ENCODE results near the gene IWS1.

The IWS1 gene

DNA sequence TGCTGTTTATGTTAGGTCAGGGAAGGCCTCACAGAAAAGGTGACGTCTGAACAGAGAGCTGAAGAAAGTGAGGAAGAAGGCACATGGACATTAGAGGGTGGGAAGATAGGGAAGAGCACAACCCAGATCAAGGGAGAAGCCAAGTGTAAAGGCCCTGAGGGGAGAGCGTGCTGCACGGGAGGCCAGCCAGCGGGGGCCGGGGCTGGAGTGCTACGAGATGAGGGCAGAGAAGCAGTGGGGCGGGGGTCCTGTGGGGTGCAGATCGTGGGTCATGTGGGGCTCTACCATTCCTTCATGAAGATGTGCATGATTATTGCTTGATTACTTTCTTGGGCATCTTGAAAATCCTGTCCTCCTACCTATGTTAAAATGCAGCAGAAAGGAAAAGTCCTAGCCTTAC, 57.2 kb downstream of the IWS1 start:
- no peak overlapping the region for H3K4me2 ChIP-seq (ENCODE audit: low read depth, low read length, poor library complexity, severe bottlenecking)
- no peak overlapping the region for H3K27ac ChIP-seq (ENCODE audit: low read depth, low read length)
- no peaks in the 10 kb centered on the region for H3K79me2 ChIP-seq (ENCODE audit: insufficient read depth, low read length)
- no peaks in the 10 kb centered on the region for H3K9me3 ChIP-seq (ENCODE audit: insufficient read depth, low read length)
- no peak overlapping the region for H3K9ac ChIP-seq (ENCODE audit: low read length)
- H3K4me3 ChIP-seq (ENCODE audit: insufficient read depth, low read length, poor library complexity, severe bottlenecking) = no peak overlapping the region
- H3K36me3 ChIP-seq (ENCODE audit: low read length) = no peaks in the 10 kb centered on the region
- no peaks in the 10 kb centered on the region for H3F3A ChIP-seq (ENCODE audit: insufficient read depth)
- TF ChIP-seq, protein P1, sequence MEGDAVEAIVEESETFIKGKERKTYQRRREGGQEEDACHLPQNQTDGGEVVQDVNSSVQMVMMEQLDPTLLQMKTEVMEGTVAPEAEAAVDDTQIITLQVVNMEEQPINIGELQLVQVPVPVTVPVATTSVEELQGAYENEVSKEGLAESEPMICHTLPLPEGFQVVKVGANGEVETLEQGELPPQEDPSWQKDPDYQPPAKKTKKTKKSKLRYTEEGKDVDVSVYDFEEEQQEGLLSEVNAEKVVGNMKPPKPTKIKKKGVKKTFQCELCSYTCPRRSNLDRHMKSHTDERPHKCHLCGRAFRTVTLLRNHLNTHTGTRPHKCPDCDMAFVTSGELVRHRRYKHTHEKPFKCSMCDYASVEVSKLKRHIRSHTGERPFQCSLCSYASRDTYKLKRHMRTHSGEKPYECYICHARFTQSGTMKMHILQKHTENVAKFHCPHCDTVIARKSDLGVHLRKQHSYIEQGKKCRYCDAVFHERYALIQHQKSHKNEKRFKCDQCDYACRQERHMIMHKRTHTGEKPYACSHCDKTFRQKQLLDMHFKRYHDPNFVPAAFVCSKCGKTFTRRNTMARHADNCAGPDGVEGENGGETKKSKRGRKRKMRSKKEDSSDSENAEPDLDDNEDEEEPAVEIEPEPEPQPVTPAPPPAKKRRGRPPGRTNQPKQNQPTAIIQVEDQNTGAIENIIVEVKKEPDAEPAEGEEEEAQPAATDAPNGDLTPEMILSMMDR (IDR thresholded peaks at IDR 0.05; ENCODE audit: insufficient read depth, low read length, poor library complexity, severe bottlenecking) = no peak
- TF ChIP-seq EZH2phosphoT487 (conservative IDR thresholded peaks at IDR 0.05; ENCODE audit: low read length) = no peak
- H3K27me3 ChIP-seq (ENCODE audit: low read length) = no peaks in the 10 kb centered on the region
- H4K20me1 ChIP-seq (ENCODE audit: low read depth, low read length) = no peaks in the 10 kb centered on the region
- H2AFZ ChIP-seq (ENCODE audit: low read depth, low read length, severe bottlenecking) = no peak overlapping the region
- no peaks in the 10 kb centered on the region for H3K9me2 ChIP-seq (replicated peaks; ENCODE audit: insufficient read depth, low read length)

DNA sequence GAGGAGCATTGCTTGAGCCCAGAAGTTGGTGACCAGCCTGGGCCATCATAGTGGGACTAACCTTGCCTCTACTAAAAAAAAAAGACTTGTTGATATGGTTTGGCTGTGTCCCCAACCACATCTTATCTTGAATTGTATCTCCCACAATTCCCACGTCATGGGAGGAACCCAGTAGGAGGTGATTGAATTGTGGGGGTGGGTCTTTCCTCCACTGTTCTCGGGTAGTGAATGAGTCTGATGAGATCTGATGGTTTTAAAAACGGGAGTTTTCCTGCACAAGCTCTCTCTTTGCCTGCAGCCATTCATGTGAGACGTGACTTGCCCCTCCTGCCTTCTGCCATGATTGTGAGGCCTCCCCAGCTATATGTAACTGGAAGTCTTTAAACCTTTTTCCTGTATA, 61.0 kb downstream of the IWS1 start:
- Histone ChIP-seq H3K9me3 (ENCODE audit: insufficient read depth, low read length) (no peaks in the 10 kb centered on the region), H2AFZ (ENCODE audit: low read depth, low read length, severe bottlenecking) (no peak overlapping the region), H3K36me3 (ENCODE audit: low read length) (no peaks in the 10 kb centered on the region), H3K4me3 (ENCODE audit: insufficient read depth, low read length, poor library complexity, severe bottlenecking) (no peak overlapping the region), H3K9ac (ENCODE audit: low read length) (no peak overlapping the region), H3K27me3 (ENCODE audit: low read length) (no peaks in the 10 kb centered on the region), H3K4me2 (ENCODE audit: low read depth, low read length, poor library complexity, severe bottlenecking) (no peak overlapping the region), H3K9me2 (replicated peaks; ENCODE audit: insufficient read depth, low read length) (no peaks in the 10 kb centered on the region), H3F3A (ENCODE audit: insufficient read depth) (no peaks in the 10 kb centered on the region), H3K79me2 (ENCODE audit: insufficient read depth, low read length) (no peaks in the 10 kb centered on the region), H3K27ac (ENCODE audit: low read depth, low read length) (no peak overlapping the region), H4K20me1 (ENCODE audit: low read depth, low read length) (no peaks in the 10 kb centered on the region)
- TF ChIP-seq, protein P1 (IDR thresholded peaks at IDR 0.05; ENCODE audit: insufficient read depth, low read length, poor library complexity, severe bottlenecking) = no peak
- no peak for TF ChIP-seq EZH2phosphoT487 (conservative IDR thresholded peaks at IDR 0.05; ENCODE audit: low read length)

DNA sequence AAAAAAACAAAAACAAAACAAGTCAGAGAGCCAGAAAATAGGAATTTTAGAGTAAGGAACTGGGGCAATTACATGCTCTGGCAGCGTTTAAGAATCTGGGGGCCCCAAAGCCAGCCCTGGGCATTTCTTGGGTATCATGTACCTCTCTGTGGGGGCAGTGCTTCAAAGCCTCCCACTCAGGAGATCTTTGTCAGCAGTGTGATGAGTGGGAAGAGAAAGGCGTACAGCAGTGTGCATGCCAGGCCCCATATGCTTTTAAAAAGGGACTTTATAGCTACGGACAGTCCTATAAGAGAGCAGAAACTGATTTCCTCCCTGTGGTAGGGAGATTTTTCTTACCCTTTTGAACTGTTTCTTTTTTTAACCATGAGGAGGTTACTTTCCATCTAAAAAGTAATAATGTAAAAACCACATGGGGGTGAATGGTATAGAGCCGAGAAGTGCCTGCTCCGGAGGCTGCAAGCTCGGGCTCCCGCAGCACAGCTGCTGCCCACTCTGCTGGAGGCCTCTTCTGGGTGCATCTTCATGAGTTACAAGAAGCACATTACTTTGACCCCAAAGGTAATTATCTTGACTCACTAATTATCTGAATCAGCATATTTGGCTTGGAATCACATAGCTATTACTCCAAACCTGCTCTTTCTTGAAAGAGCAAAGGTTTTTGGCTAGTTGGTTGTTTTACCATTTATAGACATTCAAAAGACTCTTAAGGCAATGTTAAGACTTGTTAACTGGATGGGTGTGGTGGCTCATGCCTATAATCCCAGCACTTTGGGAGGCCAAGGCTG, 61.6 kb downstream of the IWS1 start:
- Histone ChIP-seq H3K27ac (ENCODE audit: low read depth, low read length) (no peak overlapping the region), H3F3A (ENCODE audit: insufficient read depth) (no peaks in the 10 kb centered on the region)
- no peak for TF ChIP-seq EZH2phosphoT487 (conservative IDR thresholded peaks at IDR 0.05; ENCODE audit: low read length)
- TF ChIP-seq, protein P1 (IDR thresholded peaks at IDR 0.05; ENCODE audit: insufficient read depth, low read length, poor library complexity, severe bottlenecking) = no peak

More for the DNA sequence above, 61.6 kb downstream of the IWS1 start:
- Histone ChIP-seq H3K9ac (ENCODE audit: low read length) (no peak overlapping the region), H3K27me3 (ENCODE audit: low read length) (no peaks in the 10 kb centered on the region), H3K79me2 (ENCODE audit: insufficient read depth, low read length) (no peaks in the 10 kb centered on the region), H3K4me2 (ENCODE audit: low read depth, low read length, poor library complexity, severe bottlenecking) (no peak overlapping the region), H3K9me3 (ENCODE audit: insufficient read depth, low read length) (no peaks in the 10 kb centered on the region), H3K36me3 (ENCODE audit: low read length) (no peaks in the 10 kb centered on the region), H3K9me2 (replicated peaks; ENCODE audit: insufficient read depth, low read length) (no peaks in the 10 kb centered on the region), H3K4me3 (ENCODE audit: insufficient read depth, low read length, poor library complexity, severe bottlenecking) (no peak overlapping the region), H4K20me1 (ENCODE audit: low read depth, low read length) (no peaks in the 10 kb centered on the region), H2AFZ (ENCODE audit: low read depth, low read length, severe bottlenecking) (no peak overlapping the region)
